ENCODE measurements around the gene FIGNL2.
"Not testable (repeated sequence)": the region's sequence is repeated elsewhere in the genome, so short reads cannot be mapped to it uniquely, and the experiment has no call there.

Gene FIGNL2

GRCh38 chr12:51813931-51814310, 34.6 kb downstream of the FIGNL2 start:
- DNase-seq, result no peak

- DNase-seq, result no peak
Measured at GRCh38 chr12:51812871-51813270, 35.6 kb downstream of the FIGNL2 start.

- DNase-seq, result peak; percentile 8
Measured at GRCh38 chr12:51811203-51812202, 37.0 kb downstream of the FIGNL2 start.

DNA sequence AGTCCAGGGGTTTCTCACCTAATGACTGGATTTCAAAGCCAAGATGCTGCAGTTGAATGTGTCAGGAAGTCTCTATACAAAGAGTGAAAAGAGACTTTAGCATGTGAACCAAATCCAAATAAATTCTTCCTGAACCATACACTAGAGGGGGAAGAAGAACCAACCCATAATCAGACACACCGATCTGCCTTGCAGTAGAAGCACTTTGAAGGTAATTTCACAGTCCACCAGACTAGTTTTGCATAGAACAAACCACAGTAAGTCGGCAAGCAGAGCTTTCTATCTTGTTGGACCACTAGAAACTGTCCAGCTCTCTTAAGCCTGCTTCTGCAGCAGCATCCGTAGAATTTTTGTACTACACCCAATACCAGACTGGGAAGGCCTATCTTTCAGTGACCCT, 39.3 kb downstream of the FIGNL2 start:
- no peak for DNase-seq

DNA sequence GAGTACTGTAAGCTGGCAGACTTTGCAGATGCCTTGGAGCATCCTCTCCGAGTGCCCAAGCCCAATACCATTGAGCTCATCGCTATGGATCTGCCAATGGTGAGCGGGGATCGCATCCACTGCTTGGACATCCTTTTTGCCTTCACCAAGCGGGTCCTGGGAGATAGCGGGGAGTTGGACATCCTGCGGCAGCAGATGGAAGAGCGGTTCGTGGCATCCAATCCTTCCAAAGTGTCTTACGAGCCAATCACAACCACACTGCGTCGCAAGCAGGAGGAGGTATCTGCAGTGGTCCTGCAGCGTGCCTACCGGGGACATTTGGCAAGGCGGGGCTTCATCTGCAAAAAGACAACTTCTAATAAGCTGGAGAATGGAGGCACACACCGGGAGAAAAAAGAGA, 41.6 kb downstream of the FIGNL2 start:
- no peak for DNase-seq

DNA sequence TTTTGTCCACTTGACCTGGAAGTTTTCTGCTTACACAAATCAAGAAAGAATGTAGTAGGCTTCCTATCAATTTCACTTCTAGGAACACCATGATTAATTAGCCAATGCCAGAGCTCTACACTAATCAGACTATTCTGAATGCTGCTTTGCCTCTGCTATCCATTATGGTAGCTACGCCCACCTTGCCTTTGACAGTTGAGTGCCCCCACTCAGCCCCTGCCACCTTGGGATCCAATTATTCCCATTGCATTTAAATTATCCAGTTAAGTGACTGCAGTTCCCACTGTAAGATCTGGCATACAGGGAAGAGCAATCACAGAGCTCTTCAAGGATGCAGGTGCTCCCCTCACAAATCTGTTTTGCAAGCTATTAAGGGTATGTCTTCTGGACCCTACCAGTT, 47.5 kb downstream of the FIGNL2 start:
- no peak for DNase-seq

- no peak for DNase-seq
Measured at GRCh38 chr12:51798501-51798900, 50.0 kb downstream of the FIGNL2 start.

- not testable (repeated sequence) for DNase-seq
Measured at GRCh38 chr12:51798051-51798450, 50.5 kb downstream of the FIGNL2 start.

GRCh38 chr12:51797301-51797700, 51.2 kb downstream of the FIGNL2 start:
- no peak for DNase-seq

GRCh38 chr12:51793201-51793600, 55.3 kb downstream of the FIGNL2 start:
- DNase-seq, result no peak

DNA sequence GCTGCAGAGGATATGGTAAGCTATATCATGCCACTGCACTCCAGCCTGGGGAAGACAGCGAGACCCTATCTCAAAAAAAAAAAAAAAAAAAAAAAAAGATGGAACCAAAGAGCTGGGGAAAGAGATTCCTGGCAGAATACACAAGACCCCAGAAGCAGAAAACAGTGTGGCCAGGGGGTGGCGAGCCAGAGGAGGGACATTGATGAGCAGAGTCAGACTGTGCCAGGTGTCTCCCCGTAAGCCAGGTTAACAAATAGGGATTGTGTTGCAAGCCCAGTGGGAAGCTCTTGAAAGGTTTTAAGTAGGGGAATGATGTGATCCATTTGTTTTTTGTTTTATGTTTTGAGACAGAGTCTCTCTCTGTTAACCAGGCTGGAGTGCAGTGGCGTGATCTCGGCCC, 56.1 kb downstream of the FIGNL2 start:
- DNase-seq, result no peak

DNA sequence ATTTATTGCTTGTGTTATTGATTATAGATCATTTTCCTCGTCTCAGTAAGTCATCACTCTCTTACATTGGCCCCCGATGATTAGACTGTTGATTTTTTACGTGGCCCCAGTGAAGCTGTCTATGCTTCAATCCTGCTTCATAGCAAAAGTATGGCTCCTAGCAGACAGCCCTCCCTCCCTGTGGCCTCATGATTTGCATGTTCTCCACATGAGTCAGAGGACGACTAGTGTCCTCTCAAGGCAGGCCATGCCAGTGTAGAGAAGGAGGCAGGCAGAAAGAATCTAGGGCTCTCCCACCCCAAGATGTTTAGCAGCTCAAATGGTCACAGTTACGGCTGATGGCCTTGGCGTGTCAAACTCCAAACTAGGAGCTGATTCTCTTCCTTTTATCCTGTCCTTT, 59.6 kb downstream of the FIGNL2 start:
- no peak for DNase-seq

DNA sequence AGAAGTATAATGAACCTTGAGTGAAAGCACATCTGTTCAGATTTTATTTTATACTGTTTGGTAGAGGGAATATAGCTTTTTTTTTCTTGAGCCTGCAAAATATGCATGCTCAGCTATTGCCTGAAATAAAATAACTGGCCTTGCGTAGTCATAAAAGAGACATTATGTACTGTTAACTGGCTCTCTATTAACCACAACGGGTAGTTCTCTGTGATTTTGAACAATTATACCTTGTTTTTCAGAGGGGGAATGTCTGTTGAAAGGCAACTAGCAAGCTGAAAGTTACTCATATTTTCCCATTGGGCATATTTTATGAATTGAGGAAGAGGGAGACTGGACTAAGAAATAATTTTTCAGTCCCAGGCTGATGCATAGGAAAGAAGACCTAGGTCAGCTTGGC, 62.6 kb downstream of the FIGNL2 start:
- DNase-seq, result no peak

DNA sequence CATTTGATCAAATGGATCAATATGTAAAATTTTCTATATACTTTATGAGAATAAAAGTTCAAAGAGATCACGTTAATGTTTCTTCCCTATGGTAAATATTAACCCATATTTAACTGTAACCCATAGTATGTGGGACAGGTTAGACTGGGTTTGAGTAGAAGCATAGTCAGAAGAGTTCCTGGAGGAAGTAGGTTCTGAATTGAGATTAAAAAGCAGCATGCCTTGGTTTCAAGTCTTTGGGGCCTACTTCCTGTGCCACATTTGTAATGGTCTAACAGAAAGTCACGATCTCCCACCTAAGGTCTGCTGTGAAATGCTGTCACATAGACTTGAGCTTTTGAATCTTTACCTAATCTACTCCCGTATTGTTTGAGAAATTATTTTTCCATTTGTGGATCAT, 63.8 kb downstream of the FIGNL2 start:
- no peak for DNase-seq

DNA sequence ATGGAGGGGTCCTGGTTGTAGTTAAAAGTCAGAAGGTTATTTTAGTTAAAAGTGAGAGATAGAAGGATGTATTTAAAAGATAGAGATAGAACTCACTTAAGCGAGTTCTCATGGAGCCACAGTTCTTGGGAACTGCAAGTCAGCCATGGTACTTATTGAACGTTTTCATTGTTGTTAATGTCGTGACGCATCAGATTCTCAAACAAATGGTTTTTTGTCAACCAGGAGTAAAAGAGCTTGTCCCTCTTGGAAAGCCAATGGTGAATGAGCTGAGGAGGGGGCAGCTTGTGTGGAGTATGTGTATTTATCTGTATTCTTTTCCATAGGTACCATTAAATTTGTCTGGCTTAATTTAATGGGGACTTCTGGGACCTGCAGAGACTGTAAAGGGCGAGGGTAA, 68.6 kb downstream of the FIGNL2 start:
- DNase-seq, result no peak

GRCh38 chr12:51777973-51778372, 70.5 kb downstream of the FIGNL2 start:
- DNase-seq, result no peak

DNA sequence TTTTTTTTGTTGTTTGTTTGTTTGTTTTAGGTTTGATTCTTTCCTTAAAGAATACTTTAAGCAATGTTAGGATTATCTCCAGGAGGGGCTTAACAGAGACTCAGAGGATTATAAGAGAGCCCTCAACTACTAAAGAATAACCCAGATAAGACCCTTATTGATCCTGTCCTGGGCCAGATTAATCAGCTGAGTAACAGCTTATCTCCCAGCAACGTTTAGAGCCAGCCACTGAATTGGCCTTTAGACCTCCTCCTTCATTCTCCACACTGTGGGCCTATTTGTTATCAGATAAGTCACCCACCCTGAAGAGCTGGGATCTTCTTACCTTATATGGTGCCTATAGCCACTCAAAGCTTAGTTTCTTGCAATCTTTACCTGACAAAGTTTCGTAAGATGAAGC, 71.1 kb downstream of the FIGNL2 start:
- no peak for DNase-seq

DNA sequence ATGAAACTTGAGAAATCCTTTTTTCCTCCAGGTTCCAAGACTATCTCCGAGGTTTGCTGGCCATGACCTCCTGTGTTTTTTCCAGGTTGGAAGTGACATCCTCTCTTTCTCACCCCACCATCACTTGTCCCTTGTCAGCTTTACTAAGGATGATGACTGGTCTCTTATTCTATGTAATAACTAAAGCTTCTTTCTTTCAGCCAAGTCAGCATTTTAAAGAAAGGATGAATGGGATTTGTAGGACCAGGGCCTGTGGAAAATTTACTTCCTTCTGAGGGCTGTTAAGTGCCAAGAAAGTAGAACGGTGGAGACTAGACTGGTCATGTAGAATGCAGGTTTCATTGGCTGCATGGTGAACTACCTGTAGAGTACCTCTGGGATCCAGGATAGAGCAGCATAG, 73.6 kb downstream of the FIGNL2 start:
- DNase-seq, result no peak

DNA sequence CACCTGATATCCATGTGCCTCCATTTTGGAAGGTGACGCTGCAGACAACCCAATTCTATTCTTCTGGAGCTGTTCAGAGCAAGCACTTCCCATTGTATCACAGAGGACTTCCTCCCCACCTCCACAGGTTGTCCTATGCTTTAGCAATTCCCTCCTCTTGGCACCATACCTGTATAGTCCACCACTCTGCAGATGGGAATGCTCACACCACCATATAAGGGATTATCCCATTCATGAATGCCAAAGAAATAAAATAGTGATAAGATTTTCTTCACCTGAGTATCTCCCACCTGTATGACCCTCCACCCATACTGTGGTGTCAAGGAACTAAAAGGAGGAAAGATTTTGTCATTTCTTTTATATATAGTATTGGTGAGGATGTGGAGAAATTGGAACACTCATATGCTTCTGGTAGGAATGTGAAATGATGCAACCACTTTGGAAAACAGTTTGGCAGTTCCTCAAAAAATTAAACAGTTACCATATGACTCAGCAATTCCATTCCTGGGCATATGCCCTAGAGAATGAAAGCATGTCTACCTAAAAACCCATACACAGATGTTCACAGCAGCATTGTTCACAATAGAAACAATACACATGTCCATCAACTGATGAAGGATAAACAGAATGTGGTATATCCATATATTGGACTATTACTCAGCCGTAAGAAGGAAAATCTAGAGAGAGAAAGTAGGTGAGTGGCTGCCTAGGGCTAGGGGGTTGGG, 75.2 kb downstream of the FIGNL2 start:
- DNase-seq, result no peak

- no peak for DNase-seq
Measured at GRCh38 chr12:51771008-51771407, 77.5 kb downstream of the FIGNL2 start.

Measured in DMS153 (cell line).